ENCODE data around the gene SMAD5.

Gene SMAD5

GRCh38 chr5:136114414-136115125 lies 18.1 kb upstream of the SMAD5 start:
- DNase-seq (ENCODE audit: low read depth), result no peak
- no peak overlapping the region for H3K4me3 ChIP-seq (ENCODE audit: low read length)
- TF ChIP-seq CTCF (conservative IDR thresholded peaks at IDR 0.05; ENCODE audit: low read length), result no peak

GRCh38 chr5:136115183-136115865 lies 17.3 kb upstream of the SMAD5 start:
- TF ChIP-seq CTCF (conservative IDR thresholded peaks at IDR 0.05; ENCODE audit: low read length), result no peak
- no peak overlapping the region for H3K4me3 ChIP-seq (ENCODE audit: low read length)
- no peak for DNase-seq (ENCODE audit: low read depth)

- no peak overlapping the region for H3K4me3 ChIP-seq (ENCODE audit: low read length)
- no peak for TF ChIP-seq CTCF (conservative IDR thresholded peaks at IDR 0.05; ENCODE audit: low read length)
- DNase-seq (ENCODE audit: low read depth), result no peak
Measured at GRCh38 chr5:136120529-136120928, 12.1 kb upstream of the SMAD5 start.

- DNase-seq (ENCODE audit: low read depth), result no peak
- TF ChIP-seq CTCF (conservative IDR thresholded peaks at IDR 0.05; ENCODE audit: low read length), result no peak
- H3K4me3 ChIP-seq (ENCODE audit: low read length), result no peak overlapping the region
Measured at GRCh38 chr5:136123236-136123768, 9.3 kb upstream of the SMAD5 start.

- H3K4me3 ChIP-seq (ENCODE audit: low read length), result no peak overlapping the region
- no peak for DNase-seq (ENCODE audit: low read depth)
- TF ChIP-seq CTCF (conservative IDR thresholded peaks at IDR 0.05; ENCODE audit: low read length), result no peak
Measured at GRCh38 chr5:136127560-136127959, 5.1 kb upstream of the SMAD5 start.

- no peak for TF ChIP-seq CTCF (conservative IDR thresholded peaks at IDR 0.05; ENCODE audit: low read length)
- H3K4me3 ChIP-seq (ENCODE audit: low read length), result no peak overlapping the region
- no peak for DNase-seq (ENCODE audit: low read depth)
Measured at GRCh38 chr5:136128481-136128880, 4.2 kb upstream of the SMAD5 start.

- no peak for DNase-seq (ENCODE audit: low read depth)
- TF ChIP-seq CTCF (conservative IDR thresholded peaks at IDR 0.05; ENCODE audit: low read length), result no peak
- no peak overlapping the region for H3K4me3 ChIP-seq (ENCODE audit: low read length)
Measured at GRCh38 chr5:136129445-136129844, 3.2 kb upstream of the SMAD5 start.

All from AG10803 (cell line).